BLaER1 treated with 17β-estradiol and CSF1 and Interleukin-3, amounts not matched to agents 10 nM and 100 nM (cell line): ENCODE results near the gene S100A5.
"Not testable (repeated sequence)": the region's sequence is repeated elsewhere in the genome, so short reads cannot be mapped to it uniquely, and the experiment has no call there.

Source experiments
- H3K27ac ChIP-seq, 11 experiments: shearing (Covaris generic); formaldehyde crosslinking; 2 replicates each; pipeline ENCODE4 v1.8.1; 2022
- H3K27me3 ChIP-seq, 11 experiments: shearing (Covaris generic); formaldehyde crosslinking; 2 replicates each; pipeline ENCODE4 v1.8.1; 2022
- H3K36me3 ChIP-seq, 11 experiments: shearing (Covaris generic); formaldehyde crosslinking; 2 replicates each; pipeline ENCODE4 v1.8.1; 2022
- H3K4me1 ChIP-seq, 10 experiments: shearing (Covaris generic); formaldehyde crosslinking; 2 replicates each; pipeline ENCODE4 v1.8.1; 2022
- H3K4me2 ChIP-seq, 11 experiments: shearing (Covaris generic); formaldehyde crosslinking; 2 replicates each; pipeline ENCODE4 v1.8.1; 2022
- H3K4me3 ChIP-seq, 10 experiments: shearing (Covaris generic); formaldehyde crosslinking; 2 replicates each; pipeline ENCODE4 v1.8.1; 2022
- H3K9ac ChIP-seq, 11 experiments: shearing (Covaris generic); formaldehyde crosslinking; 2 replicates each; pipeline ENCODE4 v1.8.1; 2022
- H3K9me3 ChIP-seq, 11 experiments: shearing (Covaris generic); formaldehyde crosslinking; replicated peaks in 1 of 11; 2 replicates each; pipeline ENCODE4 v1.8.1; 2022
- H4K20me1 ChIP-seq, 11 experiments: shearing (Covaris generic); formaldehyde crosslinking; 2 replicates each; pipeline ENCODE4 v1.8.1; 2022
- Cebpa-rat ChIP-seq, 11 experiments: shearing (Covaris generic); IDR thresholded peaks; 2 replicates each; pipeline ENCODE4 v1.8.1; 2022

Gene S100A5

GRCh38 chr1:153578936-153579335, 38.2 kb upstream of the S100A5 start:
- H3K9me3 ChIP-seq = peaks cover 0 to 11% (median 7%) of the 10 kb centered on the region in 11 experiments; a peak in 13 of 22 replicates
- H3K4me2 ChIP-seq = no peak overlapping the region
- no peaks in the 10 kb centered on the region for H4K20me1 ChIP-seq
- no peak overlapping the region for H3K27ac ChIP-seq
- peaks cover 9 to 23% (median 15%) of the 10 kb centered on the region in 10 experiments for H3K4me1 ChIP-seq
- H3K9ac ChIP-seq = no peak overlapping the region
- H3K36me3 ChIP-seq = no peaks in the 10 kb centered on the region
- TF ChIP-seq Cebpa-rat (IDR thresholded peaks at IDR 0.05) = no peak
- no peak overlapping the region for H3K4me3 ChIP-seq
- no peaks in the 10 kb centered on the region for H3K27me3 ChIP-seq

GRCh38 chr1:153578490-153578889, 37.8 kb upstream of the S100A5 start:
- no peak overlapping the region for H3K9ac ChIP-seq
- no peaks in the 10 kb centered on the region for H3K27me3 ChIP-seq
- peaks cover 0 to 15% (median 7%) of the 10 kb centered on the region in 11 experiments; a peak in 13 of 22 replicates for H3K9me3 ChIP-seq
- H3K27ac ChIP-seq = no peak overlapping the region
- H3K4me1 ChIP-seq = peaks cover 13 to 28% (median 20%) of the 10 kb centered on the region in 10 experiments
- no peaks in the 10 kb centered on the region for H4K20me1 ChIP-seq
- H3K4me3 ChIP-seq = no peak overlapping the region
- no peak overlapping the region for H3K4me2 ChIP-seq
- no peak for TF ChIP-seq Cebpa-rat (IDR thresholded peaks at IDR 0.05)
- H3K36me3 ChIP-seq = no peaks in the 10 kb centered on the region

GRCh38 chr1:153577624-153578051, 36.9 kb upstream of the S100A5 start:
- Histone ChIP-seq H3K4me3 (no peak overlapping the region), H3K27me3 (no peaks in the 10 kb centered on the region), H3K36me3 (no peaks in the 10 kb centered on the region), H3K4me2 (peak overlapping the region in 4 of 11 experiments; percentile 39 to 76 (median 64); a peak in 6 of 22 replicates), H3K27ac (peak overlapping the region in 2 of 11 experiments; percentile 28 to 64; a peak in 1 of 22 replicates), H3K9ac (no peak overlapping the region; a peak in 1 of 22 replicates), H3K4me1 (peaks cover 22 to 36% (median 28%) of the 10 kb centered on the region in 10 experiments), H3K9me3 (peaks cover 0 to 15% (median 7%) of the 10 kb centered on the region in 11 experiments; a peak in 13 of 22 replicates), H4K20me1 (no peaks in the 10 kb centered on the region)
- TF ChIP-seq Cebpa-rat (IDR thresholded peaks at IDR 0.05) = no peak

- Histone ChIP-seq H3K4me3 (no peak overlapping the region), H3K4me2 (peak overlapping the region; percentile 13 to 76 (median 59)), H3K36me3 (no peaks in the 10 kb centered on the region), H3K4me1 (peaks cover 25 to 41% (median 33%) of the 10 kb centered on the region in 10 experiments), H4K20me1 (no peaks in the 10 kb centered on the region), H3K9me3 (peaks cover 0 to 15% (median 7%) of the 10 kb centered on the region in 11 experiments; a peak in 13 of 22 replicates), H3K27ac (peak overlapping the region in 7 of 11 experiments; percentile 6 to 64 (median 34); a peak in 7 of 22 replicates), H3K9ac (peak overlapping the region in 3 of 11 experiments; percentile 7 to 44 (median 25); a peak in 4 of 22 replicates), H3K27me3 (no peaks in the 10 kb centered on the region)
- no peak for TF ChIP-seq Cebpa-rat (IDR thresholded peaks at IDR 0.05)
Measured at GRCh38 chr1:153577138-153577537, 36.4 kb upstream of the S100A5 start.

GRCh38 chr1:153575497-153575896, 34.8 kb upstream of the S100A5 start:
- H3K9me3 ChIP-seq = peaks cover 0 to 15% (median 7%) of the 10 kb centered on the region in 11 experiments; a peak in 13 of 22 replicates
- not testable (repeated sequence) for H4K20me1 ChIP-seq, H3K4me2 ChIP-seq, H3K9ac ChIP-seq, H3K27me3 ChIP-seq, H3K4me3 ChIP-seq, H3K36me3 ChIP-seq
- peak overlapping the region in 3 of 11 experiments; percentile 38 to 84 (median 53); a peak in 2 of 22 replicates for H3K27ac ChIP-seq
- H3K4me1 ChIP-seq = peaks cover 25 to 57% (median 43%) of the 10 kb centered on the region in 10 experiments

- not testable (repeated sequence) for H3K36me3 ChIP-seq, H3K27me3 ChIP-seq, H3K4me3 ChIP-seq, H3K9ac ChIP-seq, H3K4me2 ChIP-seq, H4K20me1 ChIP-seq
- Histone ChIP-seq H3K27ac (peak overlapping the region in 7 of 11 experiments; percentile 11 to 84 (median 38); a peak in 8 of 22 replicates), H3K4me1 (peaks cover 25 to 59% (median 43%) of the 10 kb centered on the region in 10 experiments), H3K9me3 (peaks cover 0 to 15% (median 7%) of the 10 kb centered on the region in 11 experiments; a peak in 13 of 22 replicates)
Measured at GRCh38 chr1:153575081-153575491, 34.4 kb upstream of the S100A5 start.

- Histone ChIP-seq H3K27ac (peak overlapping the region; percentile 14 to 86 (median 82); a peak in 21 of 22 replicates), H3K27me3 (no peaks in the 10 kb centered on the region), H3K4me2 (peak overlapping the region; percentile 59 to 91 (median 79))
Measured at GRCh38 chr1:153573351-153573750, 32.6 kb upstream of the S100A5 start.

GRCh38 chr1:153572569-153573015, 31.9 kb upstream of the S100A5 start:
- Histone ChIP-seq H3K4me1 (peaks cover 40 to 80% (median 59%) of the 10 kb centered on the region in 10 experiments), H3K27ac (peak overlapping the region; percentile 14 to 86 (median 82); a peak in 21 of 22 replicates), H3K9ac (peak overlapping the region in 10 of 11 experiments; percentile 46 to 72 (median 65); a peak in 21 of 22 replicates), H3K4me2 (peak overlapping the region; percentile 59 to 91 (median 79)), H3K27me3 (no peaks in the 10 kb centered on the region), H3K36me3 (no peaks in the 10 kb centered on the region), H4K20me1 (no peaks in the 10 kb centered on the region), H3K9me3 (peaks cover 0 to 15% (median 7%) of the 10 kb centered on the region in 11 experiments; a peak in 13 of 22 replicates), H3K4me3 (peak overlapping the region in 2 of 10 experiments; percentile 3 to 6; a peak in 2 of 20 replicates)
- TF ChIP-seq Cebpa-rat (IDR thresholded peaks at IDR 0.05) = no peak

More at GRCh38 chr1:153573351-153573750, 32.6 kb upstream of the S100A5 start:
- H3K4me3 ChIP-seq = peak overlapping the region in 3 of 10 experiments; percentile 5 to 16 (median 6); a peak in 1 of 20 replicates
- TF ChIP-seq Cebpa-rat (IDR thresholded peaks at IDR 0.05) = peak in 5 of 11 experiments; percentile 13 to 58 (median 32); a peak in 5 of 22 replicates
- no peaks in the 10 kb centered on the region for H3K36me3 ChIP-seq
- H4K20me1 ChIP-seq = no peaks in the 10 kb centered on the region
- peaks cover 33 to 76% (median 51%) of the 10 kb centered on the region in 10 experiments for H3K4me1 ChIP-seq
- H3K9me3 ChIP-seq = peaks cover 0 to 15% (median 7%) of the 10 kb centered on the region in 11 experiments; a peak in 13 of 22 replicates
- peak overlapping the region in 10 of 11 experiments; percentile 46 to 72 (median 65); a peak in 19 of 22 replicates for H3K9ac ChIP-seq

GRCh38 chr1:153571706-153572105, 31.0 kb upstream of the S100A5 start:
- no peak overlapping the region for H3K4me3 ChIP-seq
- H3K4me2 ChIP-seq = peak overlapping the region in 10 of 11 experiments; percentile 67 to 91 (median 80); a peak in 19 of 22 replicates

More at GRCh38 chr1:153571706-153572105, 31.0 kb upstream of the S100A5 start:
- H3K36me3 ChIP-seq = no peaks in the 10 kb centered on the region
- no peaks in the 10 kb centered on the region for H3K27me3 ChIP-seq
- no peak for TF ChIP-seq Cebpa-rat (IDR thresholded peaks at IDR 0.05)
- no peaks in the 10 kb centered on the region for H4K20me1 ChIP-seq
- peak overlapping the region in 10 of 11 experiments; percentile 64 to 86 (median 83); a peak in 19 of 22 replicates for H3K27ac ChIP-seq
- peaks cover 43 to 80% (median 61%) of the 10 kb centered on the region in 10 experiments for H3K4me1 ChIP-seq
- H3K9me3 ChIP-seq = peaks cover 0 to 15% (median 7%) of the 10 kb centered on the region in 11 experiments; a peak in 13 of 22 replicates
- peak overlapping the region in 10 of 11 experiments; percentile 2 to 72 (median 65); a peak in 15 of 22 replicates for H3K9ac ChIP-seq
